HG02970 (cell line): ENCODE data around the gene MUCL3.
"Not testable (repeated sequence)": the region's sequence is repeated elsewhere in the genome, so short reads cannot be mapped to it uniquely, and the experiment has no call there.

ENCODE experiments used
- ATAC-seq: cut with Tn5 transposase; IDR thresholded peaks from one replicate; pipeline ENCODE4 v1.9.1; 2021; ENCODE audit warnings: mild to moderate bottlenecking, moderate library complexity, moderate number of reproducible peaks; ENCODE audit not compliant: unreplicated experiment, low FRiP score

The MUCL3 gene

GRCh38 chr6:30908700-30909099 is 32.1 kb upstream of the MUCL3 start:
- no peak for ATAC-seq

GRCh38 chr6:30910473-30910872 is 30.3 kb upstream of the MUCL3 start:
- not testable (repeated sequence) for ATAC-seq

GRCh38 chr6:30912746-30913520 is 27.8 kb upstream of the MUCL3 start:
- ATAC-seq: no peak

- ATAC-seq: peak; percentile 8
Observed at GRCh38 chr6:30913721-30914075, 27.1 kb upstream of the MUCL3 start.

- peak; percentile 87 for ATAC-seq
Observed at GRCh38 chr6:30914076-30914853, 26.5 kb upstream of the MUCL3 start, which contains the start of gene VARS2. Gene VARS2 (plus strand): TSS chr6:30914238. CDS start chr6:30914837, 599 bp downstream.

DNA sequence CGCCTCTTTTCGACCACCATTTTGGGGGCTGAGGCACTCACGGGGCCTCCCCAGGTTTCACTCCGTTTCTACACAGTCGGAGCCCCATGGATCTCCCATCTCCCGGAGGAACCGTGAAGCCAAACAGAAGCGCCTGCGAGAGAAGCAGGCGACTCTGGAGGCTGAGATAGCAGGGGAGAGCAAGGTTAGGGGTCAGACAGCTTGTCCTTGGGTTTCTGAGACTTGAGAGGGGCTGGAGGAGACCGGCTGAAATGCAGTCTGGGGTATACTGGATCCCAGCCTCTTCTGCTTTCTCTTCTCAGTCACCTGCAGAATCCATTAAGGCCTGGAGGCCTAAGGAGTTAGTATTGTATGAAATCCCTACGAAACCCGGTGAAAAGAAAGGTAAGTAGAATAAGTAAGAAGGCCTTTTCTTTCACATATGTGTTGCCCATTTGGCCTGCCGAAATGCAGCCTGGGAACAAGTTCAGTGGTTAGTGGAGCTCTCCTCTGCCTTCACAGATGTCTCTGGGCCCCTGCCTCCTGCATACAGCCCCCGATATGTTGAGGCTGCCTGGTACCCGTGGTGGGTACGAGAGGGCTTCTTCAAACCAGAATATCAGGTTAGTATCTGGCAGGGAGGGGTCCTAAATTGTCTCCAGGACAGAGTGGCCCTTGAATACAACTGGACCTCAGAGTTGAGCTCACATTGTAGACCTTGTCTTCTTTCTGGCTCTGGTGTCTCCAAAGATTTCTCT is 25.8 kb upstream of the MUCL3 start:
- ATAC-seq: no peak

GRCh38 chr6:30915591-30915946 is 25.2 kb upstream of the MUCL3 start:
- ATAC-seq: no peak

- no peak for ATAC-seq
Observed at GRCh38 chr6:30917041-30917440, 23.7 kb upstream of the MUCL3 start.

GRCh38 chr6:30917487-30917886 is 23.3 kb upstream of the MUCL3 start:
- ATAC-seq: no peak

GRCh38 chr6:30918670-30919069 is 22.1 kb upstream of the MUCL3 start:
- no peak for ATAC-seq

DNA sequence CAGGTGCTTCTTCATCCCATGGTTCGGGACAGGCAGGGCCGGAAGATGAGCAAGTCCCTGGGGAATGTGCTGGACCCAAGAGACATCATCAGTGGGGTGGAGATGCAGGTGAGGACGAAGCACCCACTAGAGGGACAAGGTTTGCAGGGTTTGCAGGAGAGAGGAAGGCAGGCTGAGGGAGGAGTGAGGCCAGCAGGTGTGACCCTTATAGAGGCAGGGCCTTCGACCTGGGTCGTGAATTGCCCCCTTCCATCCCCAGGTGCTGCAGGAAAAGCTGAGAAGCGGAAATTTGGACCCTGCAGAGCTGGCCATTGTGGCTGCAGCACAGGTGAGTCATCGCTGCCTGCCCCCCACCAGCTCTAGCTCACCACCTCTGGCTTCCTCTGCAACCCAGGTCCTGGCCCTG is 18.3 kb upstream of the MUCL3 start:
- no peak for ATAC-seq

GRCh38 chr6:30924040-30924627 is 16.6 kb upstream of the MUCL3 start:
- ATAC-seq: not testable (repeated sequence)

- no peak for ATAC-seq
Observed at GRCh38 chr6:30926644-30927043, 14.1 kb upstream of the MUCL3 start.

DNA sequence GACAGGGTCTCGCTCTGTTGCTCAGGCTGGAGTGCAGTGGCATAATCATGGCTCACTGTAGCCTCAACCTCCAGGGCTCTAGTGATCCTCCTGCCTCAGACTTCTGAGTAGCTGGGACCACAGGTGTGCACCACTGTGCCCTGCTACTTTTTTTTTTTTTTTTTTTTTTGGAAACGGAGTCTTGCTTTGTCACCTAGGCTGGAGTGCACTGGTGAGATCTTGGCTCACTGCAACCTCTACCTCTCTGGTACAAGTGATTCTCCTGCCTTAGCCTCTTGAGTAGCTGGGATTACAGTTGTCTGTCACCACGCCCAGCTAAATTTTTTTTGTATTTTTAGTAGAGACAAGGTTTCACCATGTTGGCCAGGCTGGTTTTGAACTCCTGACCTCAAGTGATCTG is 13.7 kb upstream of the MUCL3 start:
- not testable (repeated sequence) for ATAC-seq

- ATAC-seq: no peak
Observed at GRCh38 chr6:30928677-30929076, 12.1 kb upstream of the MUCL3 start.

DNA sequence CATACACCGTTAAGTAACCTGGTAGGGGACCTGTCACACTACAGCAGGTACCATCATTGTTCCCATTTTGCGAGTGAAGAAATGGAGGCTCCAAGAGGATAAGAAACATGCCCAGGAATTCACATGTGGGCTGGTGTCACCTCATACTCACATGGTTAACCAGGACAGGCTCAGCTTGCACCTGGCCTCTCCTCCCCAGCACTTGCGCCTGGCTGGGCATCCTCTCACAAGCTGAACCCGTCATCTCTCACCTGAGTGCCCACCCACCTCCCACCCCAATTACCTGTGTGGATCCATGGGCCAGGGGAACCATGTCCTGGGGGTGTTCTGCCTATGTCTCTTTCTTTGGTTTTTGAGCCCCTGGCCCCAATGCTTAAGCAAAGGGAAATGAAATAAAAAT is 10.3 kb upstream of the MUCL3 start:
- ATAC-seq: no peak

DNA sequence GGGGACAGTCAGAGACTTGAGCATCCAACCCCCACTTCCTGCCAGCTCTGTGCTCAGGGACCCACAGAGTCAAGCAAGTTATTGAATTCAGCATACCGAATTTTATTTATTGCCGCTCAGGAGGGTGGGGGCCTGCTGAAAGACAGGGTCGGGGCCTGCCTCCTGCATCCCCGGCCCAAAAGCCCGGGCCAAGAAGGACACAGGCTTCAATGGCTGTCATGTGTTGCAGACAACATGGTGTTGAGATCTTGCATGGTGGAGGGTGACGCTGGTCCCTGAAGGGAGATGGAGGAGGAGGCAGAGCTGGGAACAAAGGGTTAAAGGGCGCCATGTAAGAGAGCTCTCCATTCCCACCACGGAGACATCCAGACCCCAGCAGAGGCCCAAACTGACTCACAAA is 9.5 kb upstream of the MUCL3 start:
- ATAC-seq: no peak

- ATAC-seq: no peak
Observed at GRCh38 chr6:30931969-30932645, 8.7 kb upstream of the MUCL3 start, which contains the start of gene SFTA2. Gene SFTA2 (minus strand): TSS chr6:30932170. CDS start chr6:30932096, 74 bp downstream.

DNA sequence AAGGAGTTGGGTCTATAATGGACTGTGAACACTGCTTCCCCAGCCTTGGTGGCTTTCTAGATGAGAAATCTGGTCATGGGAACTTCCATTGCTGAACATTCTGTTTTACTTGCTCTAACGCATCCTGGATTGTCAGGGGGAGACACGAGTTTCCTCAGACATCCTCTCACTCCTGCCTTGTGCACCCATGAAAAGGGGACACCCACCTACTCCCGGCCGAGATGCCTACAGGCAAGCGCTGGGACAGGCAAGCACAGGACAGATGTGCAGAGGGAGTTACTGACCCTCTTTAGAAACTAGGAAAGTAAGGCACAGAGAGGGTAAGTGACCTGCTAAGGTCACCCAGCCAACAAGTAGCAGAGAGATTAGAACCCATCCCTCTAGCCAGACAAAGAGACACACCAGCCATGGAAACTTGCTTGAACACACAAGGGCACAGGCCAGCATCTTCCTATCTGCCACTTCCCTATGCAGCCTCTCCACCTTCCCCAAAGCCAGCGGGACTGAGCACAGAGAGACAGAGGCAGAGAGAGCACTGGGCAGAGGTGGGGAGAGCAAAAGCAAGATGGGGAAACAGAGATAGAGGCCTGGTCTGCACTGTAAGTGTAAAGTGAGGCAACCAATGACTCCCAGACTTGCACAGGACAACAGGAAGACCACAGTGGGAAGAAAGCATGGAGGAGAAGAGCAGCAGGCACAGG is 8.0 kb upstream of the MUCL3 start:
- no peak for ATAC-seq

DNA sequence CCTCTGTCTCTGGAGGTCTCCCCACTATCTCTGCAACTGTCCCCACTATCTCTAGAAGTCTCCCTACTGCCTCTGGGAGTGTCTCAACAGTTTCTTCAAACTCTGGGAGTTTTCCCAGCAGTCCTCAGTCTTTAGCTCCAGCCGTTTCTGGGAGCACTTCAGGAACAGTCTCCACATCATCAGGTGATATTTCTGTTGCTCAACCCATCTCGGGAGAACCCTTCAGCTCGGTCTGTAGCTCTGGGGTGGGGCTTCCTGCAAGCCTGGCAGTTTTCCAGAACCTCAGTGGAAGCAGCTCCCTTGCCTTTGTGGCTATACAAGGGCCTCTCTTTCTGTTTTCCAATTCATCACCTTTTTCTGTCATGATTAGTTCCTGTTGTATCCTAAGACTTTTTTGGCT is 5.8 kb upstream of the MUCL3 start:
- ATAC-seq: no peak
